Measurements from ENCODE around the gene OR14J1. TPM values are rescaled to one million over a fixed set of nuclear protein-coding genes. Genes with fewer than 3 reads are reported as not detected.
"Not testable (repeated sequence)": the region's sequence is repeated elsewhere in the genome, so short reads cannot be mapped to it uniquely, and the experiment has no call there.

Gene OR14J1
- total RNA-seq, 1 donor from 2014 or later = not detected

- no peak overlapping the region for H3K4me3 Mint-ChIP-seq
- H3K27ac Mint-ChIP-seq = no peak overlapping the region
Measured at GRCh38 chr6:29295181-29295585, 6.3 kb upstream of the OR14J1 start.

GRCh38 chr6:29295623-29296022 lies 5.9 kb upstream of the OR14J1 start:
- Mint-ChIP-seq H3K27ac (no peak overlapping the region), H3K4me3 (no peak overlapping the region), H3K9me3 (no peaks in the 10 kb centered on the region), H3K27me3 (no peaks in the 10 kb centered on the region), H3K4me1 (ENCODE audit: unreplicated experiment) (no peaks in the 10 kb centered on the region), H3K36me3 (no peaks in the 10 kb centered on the region)
- TF ChIP-seq CTCF (conservative IDR thresholded peaks at IDR 0.05) = no peak
- DNase-seq (ENCODE audit: extremely low spot score, unreplicated experiment) = no peak

More at GRCh38 chr6:29295181-29295585, 6.3 kb upstream of the OR14J1 start:
- Mint-ChIP-seq H3K4me1 (ENCODE audit: unreplicated experiment) (no peaks in the 10 kb centered on the region), H3K27me3 (no peaks in the 10 kb centered on the region), H3K9me3 (no peaks in the 10 kb centered on the region), H3K36me3 (no peaks in the 10 kb centered on the region)
- TF ChIP-seq CTCF (conservative IDR thresholded peaks at IDR 0.05) = no peak
- no peak for DNase-seq (ENCODE audit: extremely low spot score, unreplicated experiment)

GRCh38 chr6:29319931-29320330 lies 18.4 kb downstream of the OR14J1 start:
- H3K27ac Mint-ChIP-seq = no peak overlapping the region
- DNase-seq (ENCODE audit: extremely low spot score, unreplicated experiment) = no peak
- no peak for TF ChIP-seq CTCF (conservative IDR thresholded peaks at IDR 0.05)
- no peaks in the 10 kb centered on the region for H3K9me3 Mint-ChIP-seq
- H3K4me1 Mint-ChIP-seq (ENCODE audit: unreplicated experiment) = no peaks in the 10 kb centered on the region
- no peaks in the 10 kb centered on the region for H3K36me3 Mint-ChIP-seq
- H3K27me3 Mint-ChIP-seq = no peaks in the 10 kb centered on the region
- H3K4me3 Mint-ChIP-seq = no peak overlapping the region

GRCh38 chr6:29323332-29323731 lies 21.8 kb downstream of the OR14J1 start:
- H3K36me3 Mint-ChIP-seq; H3K27ac Mint-ChIP-seq; H3K4me3 Mint-ChIP-seq; DNase-seq (ENCODE audit: extremely low spot score, unreplicated experiment); H3K9me3 Mint-ChIP-seq; H3K27me3 Mint-ChIP-seq; H3K4me1 Mint-ChIP-seq (ENCODE audit: unreplicated experiment): not testable (repeated sequence)

GRCh38 chr6:29325777-29326176 lies 24.3 kb downstream of the OR14J1 start:
- H3K9me3 Mint-ChIP-seq = no peaks in the 10 kb centered on the region
- DNase-seq (ENCODE audit: extremely low spot score, unreplicated experiment) = no peak
- peaks cover 2% of the 10 kb centered on the region for H3K27me3 Mint-ChIP-seq
- H3K27ac Mint-ChIP-seq = no peak overlapping the region
- no peak overlapping the region for H3K4me3 Mint-ChIP-seq
- no peaks in the 10 kb centered on the region for H3K36me3 Mint-ChIP-seq
- TF ChIP-seq CTCF (conservative IDR thresholded peaks at IDR 0.05) = no peak
- no peaks in the 10 kb centered on the region for H3K4me1 Mint-ChIP-seq (ENCODE audit: unreplicated experiment)

- Mint-ChIP-seq H3K4me3 (no peak overlapping the region), H3K9me3 (no peaks in the 10 kb centered on the region), H3K27ac (no peak overlapping the region), H3K27me3 (peaks cover 8% of the 10 kb centered on the region), H3K4me1 (ENCODE audit: unreplicated experiment) (no peaks in the 10 kb centered on the region), H3K36me3 (no peaks in the 10 kb centered on the region)
- no peak for TF ChIP-seq CTCF (conservative IDR thresholded peaks at IDR 0.05)
- no peak for DNase-seq (ENCODE audit: extremely low spot score, unreplicated experiment)
Measured at GRCh38 chr6:29332676-29333075, 31.2 kb downstream of the OR14J1 start.

Data from type B pancreatic cell (in vitro differentiated cells).